ENCODE results near the gene ZNF652. TPM values are rescaled to one million over a fixed set of nuclear protein-coding genes. Genes with fewer than 3 reads are reported as not detected.
"Not testable (repeated sequence)": the region's sequence is repeated elsewhere in the genome, so short reads cannot be mapped to it uniquely, and the experiment has no call there.

Gene ZNF652
- total and polyA plus RNA-seq, 11 donors = 7.2 to 24.5 (median 20.3) TPM

- no peaks in the 10 kb centered on the region for H3K9me3 ChIP-seq
- TF ChIP-seq CTCF (IDR thresholded peaks at IDR 0.05) = no peak
- no peak for TF ChIP-seq POLR2A (IDR thresholded peaks at IDR 0.05)
- ATAC-seq (no peak), DNase-seq (no peak)
- H3K27ac ChIP-seq = no peak overlapping the region
- no peaks in the 10 kb centered on the region for H3K27me3 ChIP-seq
- H3K36me3 ChIP-seq = no peaks in the 10 kb centered on the region
- no peak overlapping the region for H3K4me3 ChIP-seq
- peaks cover 0 to 4% (median 0%) of the 10 kb centered on the region in 12 donors for H3K4me1 ChIP-seq
- intact Hi-C loops (cut with DNase I) = no loop called here
- 91 to 100% (median 93%) methylated on average over 2 of the region's 2 CpGs for WGBS, 4 donors
Measured at GRCh38 chr17:49266233-49266632, 95.8 kb downstream of the ZNF652 start.

- H3K9me3 ChIP-seq, DNase-seq, H3K36me3 ChIP-seq, H3K27me3 ChIP-seq, H3K27ac ChIP-seq, ATAC-seq, H3K4me3 ChIP-seq: not testable (repeated sequence)
- intact Hi-C loops (cut with DNase I) = loop anchor here in 1 of 10 donors (5.0 kb wide), 1 partner anchor 49 kb away; the partner anchor contains the start of genes ABI3 and GNGT2
- peaks cover 0 to 20% (median 9%) of the 10 kb centered on the region in 12 donors for H3K4me1 ChIP-seq
- 93 to 96% (median 95%) methylated on average over 9 of the region's 9 CpGs for WGBS, 4 donors
Measured at GRCh38 chr17:49261540-49261939, 100.5 kb downstream of the ZNF652 start.

GRCh38 chr17:49260817-49261291 is 101.2 kb downstream of the ZNF652 start:
- peak overlapping the region; percentile 75 to 92 (median 86) for H3K27ac ChIP-seq
- DNase-seq = peak in 3 of 5 donors; percentile 11 to 76 (median 46)

GRCh38 chr17:49260011-49260816 is 101.8 kb downstream of the ZNF652 start:
- intact Hi-C loops (cut with DNase I) = loop anchor here in 1 of 10 donors (5.0 kb wide), 1 partner anchor 48 kb away; the partner anchor contains the start of genes ABI3 and GNGT2
- WGBS, 4 donors = 0 to 3% (median 1%) methylated on average over 31 to 77 of the region's 77 CpGs
- peak overlapping the region; percentile 18 to 70 (median 57) for H3K4me3 ChIP-seq
- no peaks in the 10 kb centered on the region for H3K9me3 ChIP-seq
- TF ChIP-seq CTCF (IDR thresholded peaks at IDR 0.05) (no peak), POLR2A (IDR thresholded peaks at IDR 0.05) (no peak)
- no peaks in the 10 kb centered on the region for H3K36me3 ChIP-seq
- ATAC-seq = peak; percentile 66 to 88 (median 83)
- H3K27me3 ChIP-seq = no peaks in the 10 kb centered on the region
- peak; percentile 77 to 90 (median 85) for DNase-seq
- H3K27ac ChIP-seq = peak overlapping the region; percentile 75 to 92 (median 86)
- H3K4me1 ChIP-seq = peaks cover 0 to 20% (median 9%) of the 10 kb centered on the region in 12 donors

More at GRCh38 chr17:49260817-49261291, 101.2 kb downstream of the ZNF652 start:
- H3K27me3 ChIP-seq = no peaks in the 10 kb centered on the region
- TF ChIP-seq POLR2A (IDR thresholded peaks at IDR 0.05) (no peak), CTCF (IDR thresholded peaks at IDR 0.05) (no peak)
- no peaks in the 10 kb centered on the region for H3K9me3 ChIP-seq
- intact Hi-C loops (cut with DNase I) = loop anchor here in 1 of 10 donors (5.0 kb wide), 1 partner anchor 49 kb away; the partner anchor contains the start of genes ABI3 and GNGT2
- H3K36me3 ChIP-seq = no peaks in the 10 kb centered on the region
- peaks cover 0 to 20% (median 9%) of the 10 kb centered on the region in 12 donors for H3K4me1 ChIP-seq
- WGBS, 4 donors = 52 to 54% (median 53%) methylated on average over 9 to 11 of the region's 11 CpGs
- peak overlapping the region; percentile 18 to 70 (median 57) for H3K4me3 ChIP-seq
- no peak for ATAC-seq
